Glutamatergic neuron (in vitro differentiated cells): ENCODE results near the gene SHISA5. TPM values are rescaled to one million over a fixed set of nuclear protein-coding genes. Genes with fewer than 3 reads are reported as not detected.

Source experiments
- DNase-seq: peaks from one replicate; pipeline ENCODE4 v3.0.0; 2022
- H3K27ac Mint-ChIP-seq: one replicate; pipeline ENCODE4 v1.8.0; 2020; ENCODE audit warnings: mild to moderate bottlenecking, mixed read lengths, inconsistent platforms; ENCODE audit not compliant: unreplicated experiment
- H3K27me3 Mint-ChIP-seq: one replicate; pipeline ENCODE4 v1.8.0; 2020; ENCODE audit warnings: mild to moderate bottlenecking, moderate library complexity, mixed read lengths, inconsistent platforms; ENCODE audit not compliant: unreplicated experiment
- H3K36me3 Mint-ChIP-seq: one replicate; pipeline ENCODE4 v1.8.0; 2020; ENCODE audit warnings: mild to moderate bottlenecking, mixed read lengths, inconsistent platforms; ENCODE audit not compliant: unreplicated experiment
- H3K4me1 Mint-ChIP-seq: one replicate; pipeline ENCODE4 v1.8.0; 2020; ENCODE audit warnings: mild to moderate bottlenecking, low read depth, mixed read lengths, inconsistent platforms; ENCODE audit not compliant: unreplicated experiment
- H3K4me3 Mint-ChIP-seq: one replicate; pipeline ENCODE4 v1.8.0; 2020; ENCODE audit warnings: mild to moderate bottlenecking, mixed read lengths, inconsistent platforms; ENCODE audit not compliant: unreplicated experiment
- H3K9me3 Mint-ChIP-seq: one replicate; pipeline ENCODE4 v1.8.0; 2020; ENCODE audit warnings: mild to moderate bottlenecking, moderate library complexity, mixed read lengths, inconsistent platforms; ENCODE audit not compliant: unreplicated experiment
- CTCF ChIP-seq: fragments of 200-600 bp; sonication (generic); IDR thresholded peaks from one replicate; pipeline ENCODE4 v1.5.0; 2021; ENCODE audit not compliant: partially characterized antibody, unreplicated experiment
- total RNA-seq: library from RNA; stranded (reverse); fragmentation: NEBNext Ultra II Directional; extraction: Animal tissue kit (Norgen Biotek cat#: 25700); gene quantifications from one replicate; pipeline ENCODE4 v1.2.1, GENCODE V29; 2021; ENCODE audit not compliant: unreplicated experiment

Gene SHISA5
- total RNA-seq, 1 donor from 2014 or later, result 261 TPM

DNA sequence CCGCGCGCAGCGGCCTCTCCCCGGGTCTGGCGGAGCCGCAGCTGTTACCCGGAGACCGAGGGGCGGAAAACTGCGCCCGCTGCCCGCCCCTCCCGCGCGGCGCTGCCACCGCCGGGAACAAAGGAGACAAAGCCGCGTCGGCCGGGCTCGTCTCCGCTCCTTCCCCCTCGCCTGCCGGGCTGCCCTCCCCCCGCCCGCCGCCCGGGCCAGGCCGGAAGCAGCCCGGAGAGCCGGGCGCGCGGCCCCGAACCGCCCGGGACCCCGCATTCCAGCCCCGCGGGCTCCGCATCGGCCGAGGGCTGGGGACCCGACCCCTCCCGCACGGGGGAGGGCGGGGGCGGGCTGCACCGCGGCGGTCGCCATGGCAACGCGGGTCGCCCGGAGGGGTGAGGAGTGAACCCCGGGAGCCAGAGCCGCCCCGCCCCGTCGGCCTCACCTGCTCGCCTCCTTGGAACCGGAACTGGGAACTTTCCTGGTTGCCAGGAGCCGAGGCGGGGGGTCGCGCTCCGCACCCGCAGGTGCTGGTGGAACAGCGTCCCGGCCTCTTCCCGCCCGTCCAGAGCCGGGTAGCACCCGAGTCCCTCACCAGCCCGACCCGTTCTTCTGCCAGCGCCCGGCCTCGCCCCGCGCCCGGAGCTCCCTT is 74.5 kb downstream of the SHISA5 start:
- Mint-ChIP-seq H3K27ac (peak overlapping the region; percentile 73), H3K9me3 (peaks cover 11% of the 10 kb centered on the region), H3K27me3 (peaks cover 18% of the 10 kb centered on the region), H3K4me1 (peaks cover 16% of the 10 kb centered on the region), H3K36me3 (no peaks in the 10 kb centered on the region), H3K4me3 (peak overlapping the region; percentile 80)
- TF ChIP-seq CTCF, result no peak
- DNase-seq, result peak; percentile 74

GRCh38 chr3:48428572-48429316 is 75.2 kb downstream of the SHISA5 start:
- H3K4me3 Mint-ChIP-seq, result peak overlapping the region; percentile 87
- TF ChIP-seq CTCF, result no peak
- H3K36me3 Mint-ChIP-seq, result no peaks in the 10 kb centered on the region
- H3K27me3 Mint-ChIP-seq, result peaks cover 18% of the 10 kb centered on the region
- peak; percentile 74 for DNase-seq
- H3K4me1 Mint-ChIP-seq, result peaks cover 16% of the 10 kb centered on the region
- H3K9me3 Mint-ChIP-seq, result peaks cover 9% of the 10 kb centered on the region
- H3K27ac Mint-ChIP-seq, result peak overlapping the region; percentile 79

- Mint-ChIP-seq H3K4me1 (peaks cover 16% of the 10 kb centered on the region), H3K27ac (peak overlapping the region; percentile 79), H3K9me3 (peaks cover 9% of the 10 kb centered on the region), H3K27me3 (peaks cover 18% of the 10 kb centered on the region), H3K4me3 (peak overlapping the region; percentile 87), H3K36me3 (no peaks in the 10 kb centered on the region)
- no peak for TF ChIP-seq CTCF
- DNase-seq, result no peak
These were observed 75.8 kb downstream of the SHISA5 start for GRCh38 chr3:48428088-48428571.

DNA sequence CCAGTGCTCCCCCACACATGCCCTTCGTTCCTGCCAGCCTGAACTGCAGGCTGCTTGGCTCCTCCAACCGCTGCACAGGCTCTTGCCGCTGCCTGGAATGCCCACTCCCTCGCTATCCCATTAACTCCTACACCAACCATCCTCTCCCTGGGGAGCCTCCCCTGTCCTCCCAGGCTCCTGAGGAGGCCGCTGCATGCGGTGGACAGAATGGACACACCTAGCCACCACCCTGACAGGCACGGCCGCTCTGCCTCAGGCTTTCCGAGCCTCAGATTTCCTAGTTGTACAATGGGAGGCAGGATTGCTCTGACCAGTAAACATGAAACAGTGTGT is 76.4 kb downstream of the SHISA5 start:
- Mint-ChIP-seq H3K27ac (peak overlapping the region; percentile 79), H3K36me3 (no peaks in the 10 kb centered on the region), H3K9me3 (peaks cover 9% of the 10 kb centered on the region), H3K27me3 (peaks cover 18% of the 10 kb centered on the region), H3K4me3 (peak overlapping the region; percentile 87), H3K4me1 (peaks cover 19% of the 10 kb centered on the region)
- TF ChIP-seq CTCF, result no peak
- no peak for DNase-seq

- Mint-ChIP-seq H3K4me1 (peaks cover 19% of the 10 kb centered on the region), H3K4me3 (peak overlapping the region; percentile 87), H3K27me3 (peaks cover 18% of the 10 kb centered on the region), H3K27ac (peak overlapping the region; percentile 79), H3K36me3 (no peaks in the 10 kb centered on the region), H3K9me3 (peaks cover 9% of the 10 kb centered on the region)
- TF ChIP-seq CTCF, result no peak
- no peak for DNase-seq
These were observed 76.9 kb downstream of the SHISA5 start for GRCh38 chr3:48426944-48427629.
